PC-3 (cell line): ENCODE measurements around the gene SELENOV.

Source experiments
- EZH2phosphoT487 ChIP-seq: fragments of 300-600 bp; sonication (generic); IDR thresholded peaks from 2 replicates; pipeline ENCODE4 v1.6.1; 2018; ENCODE audit warnings: mild to moderate bottlenecking, antibody characterized with exemption, low read length, borderline replicate concordance
- TF ChIP-seq, protein P1 (sequence below): fragments of 300-600 bp; sonication (generic); conservative IDR thresholded peaks from 2 replicates; pipeline ENCODE4 v1.5.1; 2017; ENCODE audit warnings: antibody characterized with exemption, low read depth, mild to moderate bottlenecking, low read length

DNA sequence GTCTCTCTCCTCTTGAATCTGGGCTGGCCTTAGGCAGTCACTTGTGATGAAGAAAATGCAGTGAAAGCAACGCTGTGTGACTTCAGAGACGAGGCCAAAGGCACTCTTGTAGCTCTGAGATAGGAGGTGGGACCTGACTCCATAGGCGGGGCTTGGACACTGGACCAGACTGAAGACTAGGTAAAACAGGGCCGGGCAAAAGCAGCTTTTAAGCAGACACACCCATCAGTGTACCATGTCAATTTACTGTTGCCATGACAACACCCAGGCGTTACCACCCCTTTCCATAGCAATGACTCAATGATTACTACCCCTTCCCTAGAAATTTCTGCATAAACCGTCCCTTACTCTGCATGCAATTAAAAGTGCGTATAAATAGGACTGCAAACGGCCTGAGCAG, 31.7 kb downstream of the SELENOV start:
- TF ChIP-seq, protein P1, sequence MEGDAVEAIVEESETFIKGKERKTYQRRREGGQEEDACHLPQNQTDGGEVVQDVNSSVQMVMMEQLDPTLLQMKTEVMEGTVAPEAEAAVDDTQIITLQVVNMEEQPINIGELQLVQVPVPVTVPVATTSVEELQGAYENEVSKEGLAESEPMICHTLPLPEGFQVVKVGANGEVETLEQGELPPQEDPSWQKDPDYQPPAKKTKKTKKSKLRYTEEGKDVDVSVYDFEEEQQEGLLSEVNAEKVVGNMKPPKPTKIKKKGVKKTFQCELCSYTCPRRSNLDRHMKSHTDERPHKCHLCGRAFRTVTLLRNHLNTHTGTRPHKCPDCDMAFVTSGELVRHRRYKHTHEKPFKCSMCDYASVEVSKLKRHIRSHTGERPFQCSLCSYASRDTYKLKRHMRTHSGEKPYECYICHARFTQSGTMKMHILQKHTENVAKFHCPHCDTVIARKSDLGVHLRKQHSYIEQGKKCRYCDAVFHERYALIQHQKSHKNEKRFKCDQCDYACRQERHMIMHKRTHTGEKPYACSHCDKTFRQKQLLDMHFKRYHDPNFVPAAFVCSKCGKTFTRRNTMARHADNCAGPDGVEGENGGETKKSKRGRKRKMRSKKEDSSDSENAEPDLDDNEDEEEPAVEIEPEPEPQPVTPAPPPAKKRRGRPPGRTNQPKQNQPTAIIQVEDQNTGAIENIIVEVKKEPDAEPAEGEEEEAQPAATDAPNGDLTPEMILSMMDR = no peak
- no peak for TF ChIP-seq EZH2phosphoT487
